AG09319 (cell line): ENCODE data around the gene TMEM41A.

Source experiments
- DNase-seq: peaks from one replicate; pipeline ENCODE4 v3.0.0-alpha.2; 2010; ENCODE audit warnings: low read depth; ENCODE audit errors: extremely low read depth
- TF ChIP-seq, protein P1 (sequence below): IDR thresholded peaks from 2 replicates; pipeline ENCODE4 v1.5.1; 2011; ENCODE audit warnings: low read depth, mild to moderate bottlenecking, inconsistent platforms, low read length, moderate library complexity

The TMEM41A gene

GRCh38 chr3:185511711-185512110 is 12.9 kb upstream of the TMEM41A start:
- DNase-seq, result no peak
- TF ChIP-seq, protein P1, sequence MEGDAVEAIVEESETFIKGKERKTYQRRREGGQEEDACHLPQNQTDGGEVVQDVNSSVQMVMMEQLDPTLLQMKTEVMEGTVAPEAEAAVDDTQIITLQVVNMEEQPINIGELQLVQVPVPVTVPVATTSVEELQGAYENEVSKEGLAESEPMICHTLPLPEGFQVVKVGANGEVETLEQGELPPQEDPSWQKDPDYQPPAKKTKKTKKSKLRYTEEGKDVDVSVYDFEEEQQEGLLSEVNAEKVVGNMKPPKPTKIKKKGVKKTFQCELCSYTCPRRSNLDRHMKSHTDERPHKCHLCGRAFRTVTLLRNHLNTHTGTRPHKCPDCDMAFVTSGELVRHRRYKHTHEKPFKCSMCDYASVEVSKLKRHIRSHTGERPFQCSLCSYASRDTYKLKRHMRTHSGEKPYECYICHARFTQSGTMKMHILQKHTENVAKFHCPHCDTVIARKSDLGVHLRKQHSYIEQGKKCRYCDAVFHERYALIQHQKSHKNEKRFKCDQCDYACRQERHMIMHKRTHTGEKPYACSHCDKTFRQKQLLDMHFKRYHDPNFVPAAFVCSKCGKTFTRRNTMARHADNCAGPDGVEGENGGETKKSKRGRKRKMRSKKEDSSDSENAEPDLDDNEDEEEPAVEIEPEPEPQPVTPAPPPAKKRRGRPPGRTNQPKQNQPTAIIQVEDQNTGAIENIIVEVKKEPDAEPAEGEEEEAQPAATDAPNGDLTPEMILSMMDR, result no peak

- no peak for DNase-seq
Observed at GRCh38 chr3:185508335-185508991, 9.6 kb upstream of the TMEM41A start.

GRCh38 chr3:185507883-185508282 is 9.0 kb upstream of the TMEM41A start:
- no peak for DNase-seq
- TF ChIP-seq, protein P1, result no peak

More at GRCh38 chr3:185508335-185508991, 9.6 kb upstream of the TMEM41A start:
- TF ChIP-seq, protein P1, result no peak

DNA sequence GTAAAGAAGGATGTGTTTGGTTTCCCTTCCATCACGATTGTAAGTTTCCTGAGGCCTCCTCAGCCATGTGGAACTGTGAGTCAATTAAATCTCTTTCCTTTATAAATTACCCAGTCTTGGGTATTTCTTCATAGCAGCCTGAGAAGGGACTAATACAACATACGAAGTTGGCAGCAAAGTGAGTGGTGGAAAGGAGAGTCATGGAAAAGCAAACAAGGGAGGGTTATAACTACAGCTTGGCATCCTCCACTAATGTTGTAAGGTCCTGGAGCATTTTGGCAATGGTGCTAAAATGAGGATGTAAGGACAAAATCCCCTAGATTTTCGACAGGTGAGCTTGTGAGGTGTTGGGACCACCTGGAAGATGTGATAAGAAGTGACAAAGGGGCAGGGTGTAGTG is 5.8 kb upstream of the TMEM41A start:
- no peak for DNase-seq
- TF ChIP-seq, protein P1, result no peak

- TF ChIP-seq, protein P1, result no peak
- no peak for DNase-seq
Observed at GRCh38 chr3:185503521-185503920, 4.7 kb upstream of the TMEM41A start.

DNA sequence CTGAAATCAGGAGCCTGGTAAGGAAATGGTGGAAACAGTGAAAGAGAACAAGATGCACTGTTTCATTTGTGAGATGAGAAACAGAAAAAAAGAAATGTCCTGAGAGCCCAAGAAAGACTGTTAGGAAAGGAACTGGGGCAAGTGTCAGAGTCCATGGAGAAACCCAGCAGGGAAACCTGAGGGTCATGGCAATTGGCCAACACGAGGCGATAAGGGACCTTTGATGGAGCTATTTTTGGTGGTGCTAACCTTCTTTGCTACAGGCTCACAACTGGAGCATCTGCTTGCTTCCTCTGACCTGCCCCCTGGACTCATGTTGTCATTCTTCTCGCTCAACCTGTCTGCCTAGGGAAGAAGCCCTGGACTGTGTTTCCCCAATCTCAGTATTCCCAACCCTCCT is 4.2 kb upstream of the TMEM41A start:
- TF ChIP-seq, protein P1, result no peak
- DNase-seq, result no peak

DNA sequence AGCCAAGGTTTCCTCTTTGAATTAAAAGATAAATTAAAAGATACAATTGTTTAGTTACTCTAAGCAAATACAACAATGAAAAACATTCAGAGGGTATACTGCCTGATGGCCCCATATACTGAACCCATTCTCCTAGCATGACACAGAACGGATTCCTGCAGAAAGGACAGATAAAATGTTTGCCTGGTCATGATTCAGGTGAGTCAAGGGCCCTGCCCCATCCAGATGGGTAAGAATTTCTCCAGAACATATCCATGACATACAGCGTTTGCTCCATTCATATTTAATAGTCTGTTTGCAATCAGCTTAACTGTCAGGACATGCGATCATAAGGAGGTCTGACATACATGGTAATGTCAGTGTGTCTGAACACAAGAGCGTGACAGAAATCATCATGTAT is 8.6 kb downstream of the TMEM41A start:
- DNase-seq, result no peak
- TF ChIP-seq, protein P1, result no peak
